Measurements from ENCODE around the gene NXPH2. TPM values are rescaled to one million over a fixed set of nuclear protein-coding genes. Genes with fewer than 3 reads are reported as not detected.

Gene NXPH2
- total RNA-seq, 1 experiment from 2014 or later, result 3.2 TPM

- DNase-seq (ENCODE audit: low spot score), result no peak
Measured at GRCh38 chr2:138637061-138637460, 143.1 kb downstream of the NXPH2 start.

DNA sequence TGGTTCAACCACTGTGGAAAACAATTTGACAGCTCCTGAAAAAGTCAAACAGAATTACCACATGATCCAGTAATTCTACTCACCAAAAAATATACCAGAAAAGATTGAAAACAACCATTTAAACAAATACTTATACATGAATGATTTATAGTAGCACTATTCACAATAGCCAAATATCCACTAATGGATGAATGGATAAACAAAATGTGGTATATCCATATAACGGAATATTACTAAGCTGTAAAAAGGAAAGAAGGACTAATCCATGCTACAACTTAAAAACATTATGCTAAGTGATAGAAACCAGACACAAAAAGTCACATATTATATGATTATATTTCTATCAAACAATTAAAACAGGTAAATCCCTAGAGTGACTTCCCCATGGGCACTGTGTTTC is 147.1 kb downstream of the NXPH2 start:
- no peak for DNase-seq (ENCODE audit: low spot score)

- peak; percentile 31 for DNase-seq (ENCODE audit: low spot score)
Measured at GRCh38 chr2:138632066-138632620, 148.0 kb downstream of the NXPH2 start.

- no peak for DNase-seq (ENCODE audit: low spot score)
Measured at GRCh38 chr2:138630164-138630563, 150.0 kb downstream of the NXPH2 start.

DNA sequence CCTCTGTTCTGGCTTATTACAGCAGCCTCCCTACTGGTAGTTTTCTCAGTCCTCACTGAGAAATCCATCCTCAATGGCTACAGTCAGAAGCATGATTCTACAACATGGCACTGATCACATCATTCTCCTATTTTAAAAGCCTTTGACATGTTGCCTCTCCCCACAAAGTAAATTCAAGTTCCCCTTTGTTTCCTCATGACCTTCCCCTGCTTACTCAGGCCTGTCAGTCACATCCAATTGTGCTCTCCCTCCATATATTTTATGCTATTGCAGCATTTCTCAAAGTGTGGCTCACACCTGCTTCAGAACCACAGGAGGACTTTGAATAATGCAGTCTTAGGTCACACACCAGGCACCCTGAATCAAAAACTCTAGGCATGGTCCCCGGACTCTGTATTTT is 154.0 kb downstream of the NXPH2 start:
- no peak for DNase-seq (ENCODE audit: low spot score)

- DNase-seq (ENCODE audit: low spot score), result no peak
Measured at GRCh38 chr2:138622613-138623012, 157.6 kb downstream of the NXPH2 start.

GRCh38 chr2:138621139-138621538 is 159.1 kb downstream of the NXPH2 start:
- DNase-seq (ENCODE audit: low spot score), result no peak

DNA sequence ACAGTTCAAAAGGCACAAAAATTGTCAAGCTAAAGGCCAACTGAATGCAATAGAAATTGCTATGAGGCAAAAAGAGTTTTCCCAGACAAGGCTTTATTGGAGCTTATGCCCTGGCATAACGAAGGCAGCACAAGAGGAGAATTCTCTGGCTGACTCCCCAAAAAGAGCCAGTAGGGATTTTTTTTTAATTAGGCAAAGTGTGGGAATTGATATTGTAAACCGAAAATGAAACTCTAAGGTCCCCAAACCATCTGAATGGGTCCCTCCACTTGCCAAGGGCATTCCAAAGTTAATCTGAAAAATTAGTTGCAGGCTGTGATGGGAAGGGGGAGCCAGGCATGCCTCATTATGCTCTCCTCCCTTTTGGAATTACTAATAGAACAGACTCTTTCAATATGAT is 159.8 kb downstream of the NXPH2 start:
- DNase-seq (ENCODE audit: low spot score), result no peak
